SHP77 (cell line): Measurements from ENCODE around the gene PHLDB3.
"Not testable (repeated sequence)": the region's sequence is repeated elsewhere in the genome, so short reads cannot be mapped to it uniquely, and the experiment has no call there.

Source experiments
- DNase-seq, 2 experiments: peaks; one replicate each; lab custom pipeline; 2025; lab: John Stamatoyannopoulos, UW

The PHLDB3 gene

DNA sequence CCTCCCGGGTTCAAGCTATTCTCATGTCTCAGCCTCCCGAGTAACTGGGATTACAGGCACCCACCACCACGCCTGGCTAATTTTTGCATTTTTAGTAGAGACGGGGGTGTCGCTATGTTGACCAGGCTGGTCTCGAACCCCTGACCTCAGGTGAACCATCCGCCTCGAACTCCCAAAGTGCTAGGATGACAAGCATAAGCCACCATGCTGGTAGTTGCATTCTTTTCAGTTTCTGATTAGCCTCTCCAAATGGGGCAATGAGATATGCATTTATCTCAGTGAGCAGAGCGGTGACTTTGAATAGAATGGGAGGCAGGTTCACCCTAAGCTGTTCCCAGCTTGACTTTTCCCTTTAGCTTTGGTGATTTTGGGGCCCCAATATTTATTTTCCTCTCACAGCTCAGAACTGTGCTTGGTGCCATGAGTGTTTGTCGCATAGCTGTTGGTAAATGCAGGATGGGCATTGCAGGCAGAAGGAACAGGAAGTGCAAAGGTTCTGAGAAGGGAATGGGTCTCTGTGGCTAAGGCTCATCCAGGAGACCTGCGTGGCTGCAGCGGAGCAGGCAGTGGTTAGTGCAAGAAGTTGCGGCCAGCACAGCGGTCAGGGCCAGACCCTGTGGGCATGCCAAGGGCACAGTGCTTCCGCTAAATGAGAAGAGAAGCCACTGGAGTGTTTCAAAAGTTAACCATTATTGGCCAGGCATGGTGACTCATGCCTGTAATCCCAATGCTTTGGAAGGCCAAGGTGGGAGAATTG lies 59.8 kb downstream of the PHLDB3 start:
- DNase-seq, result no peak

DNA sequence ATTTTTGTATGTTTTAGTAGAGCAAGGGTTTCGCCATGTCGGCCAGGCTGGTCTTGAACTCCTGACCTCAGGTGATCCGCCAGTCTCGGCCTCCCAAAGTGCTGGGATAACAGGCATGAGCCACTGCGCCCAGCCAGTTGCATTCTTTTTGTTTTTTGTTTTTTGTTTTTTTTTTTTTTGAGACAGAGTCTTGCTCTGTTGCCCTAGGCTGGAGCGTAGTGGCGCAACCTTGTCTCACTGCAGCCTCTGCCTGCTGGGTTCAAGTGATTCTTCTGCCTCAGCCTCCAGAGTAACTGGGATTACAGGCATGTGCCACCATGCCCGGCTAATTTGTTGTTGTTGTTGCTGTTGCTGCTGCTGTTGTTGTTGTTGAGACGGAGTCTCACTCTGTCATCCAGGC lies 60.5 kb downstream of the PHLDB3 start:
- not testable (repeated sequence) for DNase-seq

DNA sequence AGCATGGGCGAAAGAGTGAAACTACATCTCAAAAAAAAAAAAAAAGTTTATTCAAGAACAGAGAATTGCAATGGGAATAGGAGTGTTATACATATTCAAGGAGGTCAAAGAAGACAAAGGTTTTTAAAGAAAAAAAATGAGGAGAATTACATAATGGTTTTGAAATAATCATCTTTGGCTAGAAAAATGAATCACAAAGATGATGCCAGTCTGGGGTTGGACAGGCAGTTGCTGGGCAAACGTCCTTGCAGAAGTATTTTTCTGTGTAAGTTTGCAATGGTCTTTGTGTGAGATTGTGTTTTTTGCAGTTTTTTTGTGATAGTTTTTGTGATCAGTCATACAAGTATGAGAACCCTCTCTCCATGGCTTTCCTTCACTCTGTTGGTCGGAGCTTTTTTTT lies 62.8 kb downstream of the PHLDB3 start:
- DNase-seq, result no peak

DNA sequence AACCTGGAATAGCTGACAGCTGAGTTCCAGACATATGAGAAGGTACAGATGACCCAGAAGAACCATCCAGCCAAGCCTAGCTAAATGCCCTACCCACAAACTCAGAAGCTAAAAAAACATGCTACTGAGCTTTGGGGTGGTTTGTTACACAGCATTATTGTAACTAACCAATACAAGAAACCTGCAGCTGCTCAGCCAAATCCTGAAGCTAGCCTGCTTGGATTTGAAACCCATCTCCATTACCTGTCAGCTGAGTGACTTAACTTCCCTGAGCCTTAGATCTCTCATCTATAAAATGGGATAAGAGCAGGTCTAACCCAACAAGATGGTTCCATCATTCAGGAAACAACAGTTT lies 64.9 kb downstream of the PHLDB3 start:
- no peak for DNase-seq

DNA sequence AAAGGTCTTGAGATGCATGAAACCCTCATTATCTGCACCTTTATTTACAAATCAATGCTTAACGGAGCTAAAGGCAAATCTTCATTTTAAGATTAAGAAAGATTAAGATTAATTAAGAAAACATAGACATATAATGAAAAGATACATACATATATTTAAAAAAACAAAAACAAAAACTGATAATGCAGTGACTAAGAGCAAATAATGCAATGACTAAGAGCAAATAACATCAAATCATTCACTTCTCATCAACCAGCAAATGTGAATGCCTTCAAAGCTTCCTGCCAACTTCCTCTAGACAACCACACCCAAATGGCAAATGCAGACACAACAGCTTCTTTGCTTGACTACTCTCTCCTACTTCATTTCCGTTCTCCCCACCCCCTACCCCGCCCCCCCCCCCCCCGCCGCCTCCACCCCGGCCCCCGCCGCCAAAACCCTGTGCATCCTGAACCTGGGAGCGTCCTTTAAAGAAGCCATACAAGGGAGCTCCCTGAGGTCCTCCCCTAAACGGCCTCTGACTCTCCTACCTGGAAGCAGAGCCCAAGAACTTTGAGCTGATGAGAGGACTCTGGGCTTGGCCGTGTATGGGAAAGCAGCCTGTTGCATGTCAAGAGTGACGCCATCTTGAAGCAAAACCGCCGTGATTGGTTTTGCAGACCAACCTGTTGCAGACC lies 65.4 kb downstream of the PHLDB3 start:
- no peak for DNase-seq

DNA sequence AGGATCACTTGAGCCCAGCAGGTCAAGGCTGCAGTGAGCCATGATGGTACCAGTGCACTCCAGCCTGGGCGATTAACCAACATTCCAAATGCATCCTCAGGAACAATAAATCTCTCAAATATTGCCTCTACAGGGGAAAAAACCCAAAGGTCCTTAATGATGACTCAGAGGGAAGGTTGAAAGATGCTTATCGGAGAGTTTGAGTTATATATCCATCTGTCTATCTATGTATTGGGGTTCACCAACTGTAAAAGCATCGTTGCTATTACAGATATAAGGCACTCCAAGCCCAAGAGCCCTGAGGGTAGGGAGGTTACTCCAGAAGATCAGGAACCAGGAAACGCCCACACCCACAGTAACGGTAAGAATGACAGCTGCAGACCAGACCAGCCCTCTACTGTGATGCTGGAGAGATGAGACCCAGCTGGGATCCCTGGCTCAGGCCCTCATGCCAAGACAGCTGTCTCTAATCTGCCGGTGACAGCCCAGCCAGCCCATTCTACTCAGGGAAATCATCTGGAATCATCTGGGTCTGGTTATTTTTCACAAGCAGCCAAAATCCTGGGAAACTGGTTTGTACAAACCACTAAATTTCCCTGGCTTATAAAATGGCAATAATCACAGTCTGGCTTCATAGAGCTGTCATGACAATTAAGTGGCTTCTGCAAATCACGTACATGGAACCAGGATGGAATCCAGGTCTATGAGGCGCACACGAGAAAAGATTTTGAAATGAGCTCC lies 66.1 kb downstream of the PHLDB3 start:
- DNase-seq, result peak; percentile 24 to 31

DNA sequence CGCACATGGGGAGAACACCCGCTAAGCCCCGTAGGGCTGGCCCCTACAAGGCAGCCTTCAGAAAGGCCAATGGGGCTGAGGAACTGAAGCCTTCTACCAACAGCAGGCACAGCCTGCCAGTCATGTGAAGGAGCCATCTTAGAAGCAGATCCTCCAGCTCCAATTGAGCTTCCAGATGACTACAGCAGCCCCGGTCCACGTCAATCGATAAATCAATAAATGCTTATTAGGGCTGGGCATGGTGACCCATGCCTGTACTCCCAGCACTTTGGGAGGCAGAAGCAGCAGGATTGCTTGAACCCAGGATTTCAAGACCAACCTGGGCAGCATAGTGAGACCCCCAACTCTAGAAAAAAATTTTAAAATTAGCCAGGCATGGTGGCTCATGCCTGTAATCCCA lies 66.8 kb downstream of the PHLDB3 start:
- no peak for DNase-seq

DNA sequence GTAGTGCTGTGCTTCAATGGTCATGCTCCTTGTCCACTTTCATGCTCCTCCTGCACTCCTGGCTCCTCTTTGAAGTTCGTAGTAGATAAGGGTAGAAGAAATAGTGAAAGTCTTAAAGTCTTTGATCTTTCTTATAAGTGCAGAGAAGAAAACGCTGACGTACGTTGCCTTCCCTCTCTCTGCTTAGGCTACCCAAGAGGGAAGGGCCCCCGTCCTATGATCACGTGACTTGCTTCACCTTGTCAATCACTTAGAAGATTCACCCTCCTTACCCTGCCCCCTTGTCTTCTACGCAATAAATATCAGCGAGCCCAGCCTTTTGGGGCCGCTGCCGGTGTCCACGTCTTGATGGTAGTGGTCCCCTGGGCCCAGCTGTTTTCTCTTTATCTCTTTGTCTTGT lies 67.3 kb downstream of the PHLDB3 start:
- not testable (repeated sequence) for DNase-seq

DNA sequence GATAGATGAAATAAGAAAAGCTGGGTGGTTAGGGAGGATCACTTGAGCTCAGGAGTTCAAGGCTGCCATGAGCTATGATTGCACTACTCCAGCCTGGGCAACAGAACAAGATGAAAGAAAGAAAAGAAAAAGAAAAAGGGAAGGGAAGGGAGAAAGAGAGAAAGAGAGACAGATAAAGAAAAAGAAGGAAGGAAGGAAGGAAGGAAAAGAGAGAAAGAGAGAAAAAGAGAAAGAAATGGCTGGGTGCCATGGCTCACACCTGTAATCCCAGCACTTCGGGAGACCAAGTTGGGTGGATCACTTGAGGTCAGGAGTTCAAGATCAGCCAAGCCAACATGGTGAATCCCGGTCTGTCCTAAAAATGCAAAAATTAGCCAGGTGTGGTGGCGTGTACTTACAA lies 68.8 kb downstream of the PHLDB3 start:
- no peak for DNase-seq

DNA sequence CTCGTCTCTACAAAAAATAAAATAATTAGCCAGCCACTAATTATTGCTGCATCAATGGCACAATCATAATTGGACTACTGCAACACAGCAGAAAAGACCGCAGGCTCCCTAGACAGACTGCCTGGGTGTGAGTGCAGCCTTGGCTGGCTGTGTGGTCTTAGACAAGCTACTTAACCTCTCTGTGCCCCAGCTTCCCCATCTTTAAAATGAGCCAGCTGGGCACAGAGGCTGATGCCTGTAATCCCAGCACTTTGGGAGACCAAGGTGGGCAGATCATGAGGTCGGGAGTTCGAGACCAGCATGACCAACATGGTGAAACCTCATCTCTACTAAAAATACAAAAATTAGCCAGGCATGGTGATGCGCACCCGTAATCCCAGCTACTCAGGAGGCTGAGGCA lies 70.9 kb downstream of the PHLDB3 start:
- DNase-seq, result no peak

DNA sequence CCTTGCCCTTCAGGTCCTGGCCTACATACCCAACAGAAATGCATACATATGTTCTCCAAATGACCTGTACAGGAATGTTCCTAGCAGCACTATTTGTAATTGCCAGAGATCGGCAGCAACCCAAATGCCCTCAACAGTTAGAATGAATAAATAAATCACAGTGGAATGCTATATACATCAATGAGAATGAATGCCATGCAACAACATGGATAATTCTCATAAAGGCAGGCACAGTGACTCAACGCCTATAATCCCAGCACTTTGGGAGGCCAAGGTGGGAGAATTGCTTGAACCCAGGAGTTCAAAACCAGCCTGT lies 71.2 kb downstream of the PHLDB3 start:
- no peak for DNase-seq

DNA sequence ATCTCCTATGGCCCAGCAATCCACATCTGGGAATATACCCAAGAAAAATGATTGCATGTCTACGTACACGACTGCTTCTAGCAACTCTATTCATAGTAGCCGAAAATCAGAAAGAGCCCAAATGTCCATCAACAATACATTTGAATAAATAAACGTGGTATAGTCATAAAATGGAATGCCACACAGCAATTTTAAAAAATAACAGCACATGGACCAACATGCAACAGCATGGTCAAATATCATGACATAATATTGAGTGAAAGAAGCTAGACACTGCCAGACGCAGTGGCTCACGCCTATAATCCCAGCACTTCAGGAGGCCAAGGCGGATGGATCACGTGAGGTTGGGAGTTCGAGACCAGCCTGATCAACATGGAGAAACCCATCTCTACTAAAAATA lies 73.6 kb downstream of the PHLDB3 start:
- no peak for DNase-seq

DNA sequence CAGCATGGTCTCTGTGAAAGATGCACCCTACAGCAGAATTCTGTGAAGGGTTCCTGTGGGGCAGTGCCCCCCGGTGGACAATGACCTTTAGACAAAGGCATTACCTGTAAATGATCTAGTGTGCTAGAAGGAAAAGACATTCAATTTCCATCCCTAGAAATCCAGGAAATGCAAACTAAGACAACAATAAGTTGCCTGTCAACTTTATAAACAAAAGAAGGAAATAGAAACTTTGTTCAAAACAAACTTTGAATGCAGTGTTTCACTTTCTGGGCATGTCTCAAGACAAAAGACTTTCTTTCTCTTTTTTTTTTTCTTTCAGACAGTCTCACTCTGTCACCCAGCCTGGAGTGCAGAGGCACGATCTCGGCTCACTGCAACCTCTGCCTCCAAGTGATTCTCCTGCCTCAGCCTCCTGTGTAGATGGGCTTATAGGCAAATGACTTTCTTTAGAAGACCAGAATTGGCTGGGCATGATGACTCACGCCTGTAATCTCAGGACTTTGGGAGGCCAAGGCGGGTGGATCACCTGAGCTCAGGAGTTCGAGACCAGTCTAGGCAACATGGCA lies 74.3 kb downstream of the PHLDB3 start:
- no peak for DNase-seq

DNA sequence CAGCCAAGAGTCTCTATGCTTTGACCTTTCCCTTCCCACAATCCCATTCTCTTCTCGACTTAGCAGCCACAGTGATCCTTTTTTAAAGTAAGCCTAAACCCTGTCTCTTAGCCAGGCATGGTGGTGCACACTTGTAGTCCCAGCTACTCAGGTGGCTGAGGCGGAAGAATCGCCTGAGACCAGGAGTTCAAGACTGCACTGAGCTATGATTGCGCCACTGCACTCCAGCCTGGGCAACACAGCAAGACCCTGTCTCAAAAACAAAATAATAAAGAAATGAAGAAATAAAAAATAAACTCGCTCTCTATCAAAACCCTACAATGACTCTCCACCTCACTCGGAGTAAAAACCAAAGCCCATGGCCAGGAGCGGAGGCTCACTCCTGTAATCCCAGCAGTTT lies 75.2 kb downstream of the PHLDB3 start:
- DNase-seq, result no peak

DNA sequence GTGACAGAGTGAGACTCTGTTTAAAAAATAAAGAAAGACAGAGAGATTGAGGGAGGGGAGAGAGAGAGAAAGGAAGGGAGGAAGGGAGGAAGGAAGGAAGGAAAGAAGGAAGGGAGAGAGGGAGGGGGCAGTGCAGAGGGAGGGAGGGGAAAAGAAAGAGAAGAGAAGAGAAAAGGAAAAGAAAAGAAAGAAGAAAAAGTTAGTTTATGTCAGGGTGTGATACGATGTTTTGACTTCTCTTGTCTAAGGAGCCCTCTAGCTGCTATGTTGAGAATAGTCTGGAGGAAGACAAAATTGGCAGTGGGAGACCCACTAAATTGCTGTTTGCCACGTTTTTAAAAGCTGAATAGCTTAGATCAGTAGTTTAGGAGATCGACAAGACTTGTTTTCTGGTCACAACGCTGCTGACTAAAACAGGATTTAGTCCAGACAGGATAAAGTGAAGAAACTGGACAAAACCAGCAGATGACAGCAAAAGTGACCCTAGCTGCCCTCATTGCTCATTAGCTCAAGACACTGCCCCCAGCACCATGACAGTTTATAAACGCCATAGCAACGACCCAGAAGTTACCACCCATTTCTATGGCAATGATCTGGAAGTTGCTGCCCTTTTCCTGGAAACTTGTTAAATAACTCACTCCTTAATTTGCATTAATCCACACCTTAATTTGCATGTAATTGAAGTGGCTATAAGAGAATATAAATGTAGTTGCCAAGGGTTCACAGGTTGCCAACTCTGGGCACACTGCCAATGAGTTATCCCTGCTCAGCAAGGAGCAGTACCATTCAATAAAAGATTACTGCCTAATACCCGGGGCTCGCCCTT lies 78.8 kb downstream of the PHLDB3 start:
- peak in 1 of 2 experiments; percentile 19 for DNase-seq
